ENCODE results near the gene NEUROG2.
"Not testable (repeated sequence)": the region's sequence is repeated elsewhere in the genome, so short reads cannot be mapped to it uniquely, and the experiment has no call there.

Gene NEUROG2

GRCh38 chr4:112520598-112521122, 4.7 kb upstream of the NEUROG2 start:
- no peak for DNase-seq

GRCh38 chr4:112519689-112520597, 4.0 kb upstream of the NEUROG2 start:
- no peak for DNase-seq

DNA sequence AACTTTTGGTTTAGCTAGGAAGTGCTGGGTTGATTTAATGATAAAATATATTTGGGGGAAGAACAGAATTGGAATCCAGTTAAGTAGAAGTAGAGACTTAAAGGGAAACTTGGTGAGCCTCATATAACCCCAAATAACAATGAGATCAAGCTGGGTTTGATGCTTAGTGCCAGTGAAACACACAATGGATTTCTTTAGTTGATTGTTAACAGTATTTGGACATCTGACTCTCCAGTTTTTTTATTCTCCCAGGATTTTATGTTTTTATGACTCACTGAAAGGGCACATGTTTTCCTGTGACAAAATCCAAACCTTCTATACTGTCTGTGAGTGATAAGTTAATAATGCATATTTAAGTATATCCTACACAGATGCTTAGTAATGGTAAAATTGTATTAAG, 2.7 kb upstream of the NEUROG2 start:
- no peak for DNase-seq

DNA sequence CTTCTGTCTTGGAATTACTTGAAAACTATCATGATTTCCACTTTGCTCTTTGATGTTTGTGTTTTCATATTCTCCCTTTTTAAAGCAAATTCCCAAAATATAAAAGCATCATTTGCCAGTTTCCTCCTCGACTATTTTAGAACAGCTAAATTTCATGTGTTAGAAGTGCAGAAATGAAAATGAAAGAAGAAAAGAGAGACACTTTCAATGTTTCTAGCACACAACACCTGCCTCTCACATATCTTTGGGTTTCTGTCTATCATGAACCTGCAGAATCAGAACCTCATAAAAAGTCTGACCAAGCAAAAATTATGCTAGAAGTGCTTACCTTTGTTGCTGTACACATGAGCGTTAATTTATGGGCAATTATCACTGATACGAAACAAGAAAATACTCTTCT, 1.9 kb upstream of the NEUROG2 start:
- DNase-seq = no peak

DNA sequence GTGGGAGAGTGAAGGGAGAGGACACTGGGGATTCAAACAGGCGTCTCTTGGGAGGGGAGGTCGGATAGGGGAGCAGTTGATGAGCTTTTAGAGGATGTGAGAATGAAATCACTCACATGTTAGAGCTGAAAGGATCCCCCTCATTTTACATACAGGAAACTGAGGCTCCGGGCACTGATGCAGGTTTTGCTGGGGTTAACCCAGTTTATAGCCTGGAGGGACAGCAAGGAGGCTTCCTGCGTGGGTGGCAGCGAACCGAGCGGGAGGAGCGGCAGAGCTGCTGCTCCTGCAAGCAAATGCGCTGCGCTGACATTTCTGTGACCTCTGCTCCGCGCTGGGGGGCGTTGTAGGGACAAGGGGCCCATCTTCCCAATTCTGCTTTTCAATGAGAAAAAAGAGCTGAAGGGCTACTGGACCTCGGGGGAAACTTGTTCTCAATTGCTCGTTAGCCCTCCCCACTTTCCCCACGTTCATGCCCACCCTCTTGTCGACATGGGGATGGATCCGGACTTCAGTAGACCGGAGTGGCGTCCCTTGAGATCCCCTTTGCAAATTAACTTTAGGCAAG, 1.2 kb upstream of the NEUROG2 start:
- peak; percentile 18 for DNase-seq

GRCh38 chr4:112516471-112517066, 589 bp upstream of the NEUROG2 start:
- DNase-seq = peak; percentile 22

DNA sequence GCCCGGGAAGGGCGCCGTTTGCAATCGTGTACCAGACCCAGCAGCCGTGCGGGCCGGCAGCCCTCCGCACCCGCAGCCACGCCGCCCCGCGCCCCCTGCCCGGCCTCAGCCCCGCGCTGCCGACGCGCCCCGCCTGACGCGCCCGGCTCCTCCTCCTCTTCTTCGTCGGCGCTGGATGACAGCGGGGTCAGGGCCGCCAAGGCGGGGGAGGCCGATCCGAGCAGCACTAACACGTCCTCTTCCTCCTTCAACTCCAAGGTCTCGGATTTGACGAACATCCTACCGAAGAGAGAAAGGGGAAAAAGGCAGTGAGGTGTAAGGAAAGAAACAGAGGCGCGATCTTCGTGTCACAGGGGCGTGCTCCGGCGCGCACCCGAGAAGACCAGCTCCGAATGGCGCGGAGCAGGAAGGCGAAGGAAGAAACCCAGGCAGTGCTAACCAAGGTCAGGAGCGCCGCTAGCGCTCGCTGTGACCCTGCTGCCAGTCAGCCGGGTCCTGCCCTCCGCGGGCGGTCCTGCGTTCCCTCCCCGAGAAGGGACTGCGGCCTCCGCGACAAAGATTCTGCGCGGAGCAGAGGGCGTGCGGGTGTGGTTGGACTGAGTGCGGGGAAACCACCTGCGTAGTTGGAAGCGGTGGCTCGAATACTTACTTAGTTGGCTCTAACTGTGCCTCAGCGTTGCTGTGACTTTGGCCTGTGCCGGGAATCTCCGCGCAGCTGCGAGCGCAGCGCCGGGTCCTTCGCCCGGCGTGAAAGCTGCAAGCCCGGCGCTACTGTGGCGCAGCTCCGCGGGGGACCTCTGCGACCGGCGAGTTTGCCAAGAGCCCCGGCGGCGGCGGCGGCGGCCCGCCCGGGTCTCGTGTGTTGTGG, 548 bp downstream of the NEUROG2 start:
- DNase-seq = peak; percentile 61

DNA sequence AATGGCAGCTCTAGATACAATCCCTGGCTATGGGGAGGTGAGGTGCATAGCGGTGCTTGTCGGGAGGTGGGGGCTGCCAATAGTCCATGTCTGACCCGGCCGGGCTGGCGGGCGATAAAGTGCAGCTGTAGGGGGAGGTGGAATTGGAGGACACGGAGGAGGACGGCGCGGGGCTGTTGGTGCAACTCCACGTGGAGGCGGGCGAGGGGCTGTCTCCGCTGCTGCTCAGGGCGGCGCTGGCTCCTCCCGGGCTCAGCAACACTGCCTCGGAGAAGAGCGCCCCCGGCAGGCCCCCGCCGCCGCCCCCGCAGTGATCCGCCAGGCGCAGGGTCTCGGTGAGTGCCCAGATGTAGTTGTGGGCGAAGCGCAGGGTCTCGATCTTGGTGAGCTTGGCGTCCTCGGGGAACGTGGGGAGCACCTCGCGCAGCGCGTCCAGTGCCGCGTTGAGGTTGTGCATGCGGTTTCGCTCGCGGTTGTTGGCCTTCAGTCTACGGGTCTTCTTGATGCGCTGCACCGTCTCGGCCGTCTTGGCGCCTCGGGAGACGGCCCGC, 1.3 kb downstream of the NEUROG2 start:
- DNase-seq = no peak

- DNase-seq = no peak
Observed at GRCh38 chr4:112513971-112514646, 1.9 kb downstream of the NEUROG2 start.

- DNase-seq = no peak
Observed at GRCh38 chr4:112511803-112512118, 4.2 kb downstream of the NEUROG2 start.

DNA sequence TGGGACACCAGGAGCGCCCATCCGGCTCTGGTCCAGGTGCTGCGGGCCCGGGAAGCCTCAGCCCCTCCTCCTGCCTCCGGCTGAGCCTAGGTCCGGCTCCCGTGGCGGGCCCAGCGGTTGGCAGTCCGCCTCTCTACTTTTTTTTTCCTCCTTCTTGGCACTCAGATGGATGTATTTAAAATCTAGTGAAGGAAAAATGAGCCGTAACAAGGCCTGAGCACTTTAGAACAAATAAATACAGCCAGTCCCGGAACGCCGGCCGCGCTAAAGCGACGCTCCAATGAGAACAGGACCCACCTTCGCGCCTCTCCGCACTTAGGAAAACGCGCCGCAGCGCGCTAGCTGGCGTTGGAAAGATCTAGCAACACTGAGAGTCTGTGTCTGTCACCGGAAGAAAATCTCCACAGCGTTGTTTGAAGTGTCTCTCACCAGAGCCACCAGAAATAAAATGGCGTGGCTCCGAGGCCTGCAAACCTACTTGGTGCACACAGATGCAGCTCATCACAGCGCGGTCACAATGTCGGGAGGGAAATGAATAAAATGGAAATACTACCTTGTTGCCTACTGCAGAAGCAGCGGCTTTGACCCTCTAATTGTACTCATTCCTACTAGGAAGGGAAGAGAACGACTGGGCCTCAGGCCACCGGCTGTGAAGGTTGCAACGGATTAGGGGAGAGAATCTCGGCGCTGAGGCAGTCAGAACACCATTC, 4.7 kb downstream of the NEUROG2 start:
- DNase-seq = peak; percentile 29

DNA sequence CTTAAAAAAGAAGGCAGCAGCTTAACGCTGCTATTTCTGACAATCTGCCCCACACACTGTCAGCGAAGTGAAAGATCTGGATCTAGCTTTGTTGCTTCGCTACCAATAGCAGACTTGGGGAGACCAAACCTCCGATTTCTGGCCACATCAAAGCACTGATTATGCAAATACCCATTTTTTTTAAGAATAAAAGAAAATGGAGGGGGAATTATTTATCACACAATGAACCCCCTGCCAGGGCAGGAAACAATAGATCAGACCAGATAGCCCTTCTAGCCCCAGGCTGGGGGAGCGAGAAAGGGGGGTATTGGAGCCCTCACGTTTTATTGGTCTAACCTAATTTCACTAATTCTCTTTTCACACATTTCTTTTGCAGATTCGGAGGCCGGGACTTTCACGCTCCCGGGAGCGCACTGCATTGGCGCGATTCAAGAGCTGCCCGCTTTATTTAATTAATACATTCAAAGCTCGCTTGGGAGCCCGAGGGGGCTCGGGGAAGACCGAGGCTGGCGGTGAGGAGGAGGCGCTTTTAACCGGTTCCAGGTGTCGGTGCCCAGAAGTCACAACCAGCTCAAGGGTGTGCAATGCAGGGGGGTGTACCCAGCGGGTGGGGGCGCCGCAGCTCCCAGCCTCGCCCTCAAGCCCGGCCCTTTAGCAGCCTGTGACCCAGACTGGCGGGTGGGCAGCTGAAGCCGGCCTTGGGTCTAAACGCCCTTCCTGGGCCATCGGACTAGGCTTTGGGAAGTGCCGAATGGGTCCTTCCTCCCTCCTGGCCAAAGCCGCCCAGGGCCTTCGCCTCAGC, 5.5 kb downstream of the NEUROG2 start:
- DNase-seq = peak; percentile 15

GRCh38 chr4:112509243-112510141, 6.5 kb downstream of the NEUROG2 start:
- DNase-seq = peak; percentile 36

DNA sequence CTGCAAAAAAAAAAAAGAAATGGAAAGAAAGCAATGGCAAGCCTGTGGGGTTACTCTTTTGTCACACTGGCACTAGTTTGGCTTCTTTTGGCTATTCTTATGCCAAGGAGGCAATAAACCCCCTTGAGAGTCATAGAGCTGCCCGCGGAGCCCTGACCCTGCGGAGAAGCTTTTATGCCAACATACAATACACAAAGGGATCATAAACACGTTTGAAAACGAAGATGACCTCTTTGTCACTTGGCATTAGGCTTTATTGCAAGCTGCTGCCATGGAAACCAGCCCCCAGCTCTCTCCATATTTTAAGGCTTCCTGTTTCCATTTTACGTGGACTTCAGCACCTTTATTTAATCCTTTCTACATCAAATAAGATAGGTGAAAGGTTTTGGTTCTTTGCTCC, 7.6 kb downstream of the NEUROG2 start:
- DNase-seq = no peak

DNA sequence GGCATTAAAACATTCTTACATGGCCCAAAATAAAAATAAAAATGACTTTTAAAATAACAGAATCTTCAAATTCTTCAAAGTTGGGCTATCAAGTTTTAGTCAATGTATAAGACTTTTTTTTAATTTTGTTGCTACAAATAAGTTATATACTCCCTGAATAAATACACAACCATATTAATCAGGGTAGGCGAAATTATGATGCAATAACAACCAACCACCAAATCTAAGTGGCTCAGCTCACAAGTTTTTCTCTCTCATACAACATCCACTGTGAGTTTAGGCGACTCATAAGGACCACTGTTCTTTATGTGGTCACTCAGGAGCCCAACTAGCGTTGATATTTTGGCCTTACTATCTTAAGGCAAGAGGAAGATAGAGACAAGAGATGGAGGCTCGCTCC, 11.2 kb downstream of the NEUROG2 start:
- no peak for DNase-seq

DNA sequence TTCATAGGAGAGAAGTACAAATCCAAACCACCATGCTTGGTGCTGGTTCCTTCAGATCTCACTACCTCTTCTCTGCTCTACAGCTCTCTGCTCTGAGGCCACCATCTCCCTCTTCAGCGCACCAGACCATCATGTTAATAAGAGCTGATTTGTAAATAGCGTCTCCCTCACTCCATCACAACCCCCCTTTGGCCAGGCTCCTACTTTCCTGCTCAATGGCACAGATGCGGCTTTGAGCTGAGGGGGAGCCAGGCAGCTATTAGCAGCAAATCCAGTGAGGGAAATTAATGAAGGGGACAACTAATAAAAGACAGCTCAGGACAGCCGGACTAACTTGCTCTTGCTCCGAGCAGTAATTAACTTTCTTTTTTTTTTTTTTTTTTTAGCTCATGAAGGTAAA, 13.1 kb downstream of the NEUROG2 start:
- no peak for DNase-seq

DNA sequence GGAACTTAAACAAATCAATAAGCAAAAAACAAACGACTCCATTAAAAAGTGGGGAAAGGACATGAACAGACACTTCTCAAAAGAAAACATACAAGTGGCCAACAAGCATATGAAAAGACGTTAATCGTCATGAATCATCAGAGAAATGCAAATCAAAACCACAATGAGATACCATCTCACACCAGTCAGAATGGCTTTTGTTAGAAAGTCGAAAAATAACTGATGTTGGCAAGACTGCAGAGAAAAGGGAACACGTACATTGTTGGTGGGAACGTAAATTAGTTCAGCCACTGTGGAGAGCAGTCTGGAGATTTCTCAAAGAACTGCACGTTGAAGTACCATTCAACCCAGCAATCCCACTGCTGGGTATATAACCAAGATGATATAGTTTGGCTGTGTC, 23.7 kb downstream of the NEUROG2 start:
- no peak for DNase-seq

- not testable (repeated sequence) for DNase-seq
Observed at GRCh38 chr4:112490808-112491207, 25.2 kb downstream of the NEUROG2 start.

DNA sequence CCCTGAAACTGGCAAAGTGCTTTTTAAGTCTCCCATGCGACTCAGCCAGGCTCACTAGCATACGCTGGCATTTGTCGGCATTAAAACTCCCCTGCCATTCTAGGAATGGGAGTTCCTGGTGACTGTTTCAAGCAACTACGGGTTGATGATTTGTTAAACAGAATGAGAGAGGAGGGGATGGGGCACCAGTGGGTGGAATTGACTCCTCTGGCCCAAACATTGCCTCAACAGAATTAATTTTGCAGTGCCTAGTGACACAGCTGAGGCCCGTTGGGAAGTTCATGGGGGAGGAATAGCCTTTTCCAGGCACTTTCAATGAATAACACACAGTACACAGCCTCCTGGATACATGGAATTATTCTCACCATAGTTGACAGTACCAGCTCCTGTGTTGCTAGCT, 30.1 kb downstream of the NEUROG2 start:
- DNase-seq = no peak
